Suprapubic skin (tissue), 4 donors: ENCODE data around the gene RNF19B. TPM values are rescaled to one million over a fixed set of nuclear protein-coding genes. Genes with fewer than 3 reads are reported as not detected.

Source experiments
- DNase-seq, 2 donors: peaks; one replicate each; pipeline ENCODE4 v3.0.0-alpha.2; 2019; ENCODE audit warnings: low spot score in 2 of 2
- H3K27ac ChIP-seq: fragments of 200-600 bp; sonication (generic); one replicate; pipeline ENCODE4 v1.5.1; 2019
- H3K27me3 ChIP-seq: fragments of 200-600 bp; sonication (generic); one replicate; pipeline ENCODE4 v1.5.1; 2019
- H3K36me3 ChIP-seq: fragments of 200-600 bp; sonication (generic); one replicate; pipeline ENCODE4 v1.5.1; 2019
- H3K4me1 ChIP-seq: fragments of 200-600 bp; sonication (generic); one replicate; pipeline ENCODE4 v1.5.1; 2019
- H3K4me3 ChIP-seq: fragments of 200-600 bp; sonication (generic); one replicate; pipeline ENCODE4 v1.5.1; 2019; ENCODE audit warnings: mild to moderate bottlenecking
- H3K9me3 ChIP-seq: fragments of 200-600 bp; sonication (generic); one replicate; pipeline ENCODE4 v1.5.1; 2019
- EP300 ChIP-seq: sonication (generic); formaldehyde crosslinking; IDR thresholded peaks from one replicate; pipeline ENCODE4 v1.6.1; 2017; ENCODE audit warnings: antibody characterized with exemption
- POLR2A ChIP-seq, 2 donors: fragments of 450-650 bp; IDR thresholded peaks; one replicate each; pipeline ENCODE4 v1.6.1; 2017; ENCODE audit warnings: antibody characterized with exemption in 2 of 2, mild to moderate bottlenecking in 2 of 2, moderate library complexity in 2 of 2
- POLR2AphosphoS5 ChIP-seq, 3 donors: sonication (generic); formaldehyde crosslinking; IDR thresholded peaks; one replicate each; pipeline ENCODE4 v1.6.1; 2017; ENCODE audit warnings: antibody characterized with exemption in 3 of 3
- WGBS: methylation state at CpG from one replicate; pipeline ENCODE4 v1.1.5; 2018; 5-methylcytosine and 5-hydroxymethylcytosine counted together
- total RNA-seq, 4 donors: library from RNA; depleted of rRNA; stranded (reverse); fragments of >200 nt; gene quantifications; one replicate each; pipeline ENCODE4 v1.1.0, GENCODE V29; 2016
- TF ChIP-seq, protein P1 (sequence below), 2 donors: fragments of 200-600 bp in 1 of 2; fragments of 450-650 bp in 1 of 2; sonication (generic) in 1 of 2; IDR thresholded peaks; one replicate each; pipeline ENCODE4 v1.5.1; 2016 to 2019; ENCODE audit warnings: antibody characterized with exemption in 2 of 2, mild to moderate bottlenecking in 1 of 2, moderate library complexity in 1 of 2

Gene RNF19B
- total RNA-seq, 4 donors from 2014 or later, result 33.1 to 55.5 (median 43.0) TPM

GRCh38 chr1:32897082-32898049 lies 67.2 kb downstream of the RNF19B start:
- WGBS, result 83% methylated on average over 11 of the region's 11 CpGs

DNA sequence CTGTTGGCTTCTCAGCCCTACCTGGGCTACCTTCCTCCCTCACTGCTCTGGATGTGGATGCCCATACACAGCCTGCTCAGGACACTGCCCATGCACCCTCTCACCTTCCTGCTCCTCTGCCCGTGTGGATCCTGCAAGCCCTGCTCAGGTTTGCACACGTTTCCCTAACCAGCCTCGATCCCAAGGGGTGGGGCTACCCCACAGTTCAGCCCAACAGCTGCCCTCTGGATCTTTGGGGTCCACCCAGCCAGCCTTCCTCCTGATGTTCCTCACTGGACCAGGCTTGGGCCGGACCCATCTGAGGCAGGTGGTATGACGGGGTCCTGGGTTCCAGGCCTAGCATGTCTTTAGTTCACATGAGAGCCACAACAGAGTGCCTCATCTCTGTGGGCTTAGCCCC lies 68.2 kb downstream of the RNF19B start:
- Histone ChIP-seq H3K4me1 (peaks cover 29% of the 10 kb centered on the region), H3K9me3 (no peaks in the 10 kb centered on the region), H3K36me3 (no peaks in the 10 kb centered on the region), H3K27me3 (peaks cover 15% of the 10 kb centered on the region), H3K4me3 (no peak overlapping the region), H3K27ac (no peak overlapping the region)
- 73% methylated on average over 5 of the region's 5 CpGs for WGBS
- no peak for DNase-seq
- TF ChIP-seq POLR2A (IDR thresholded peaks at IDR 0.05) (no peak), EP300 (no peak)
- TF ChIP-seq, protein P1, sequence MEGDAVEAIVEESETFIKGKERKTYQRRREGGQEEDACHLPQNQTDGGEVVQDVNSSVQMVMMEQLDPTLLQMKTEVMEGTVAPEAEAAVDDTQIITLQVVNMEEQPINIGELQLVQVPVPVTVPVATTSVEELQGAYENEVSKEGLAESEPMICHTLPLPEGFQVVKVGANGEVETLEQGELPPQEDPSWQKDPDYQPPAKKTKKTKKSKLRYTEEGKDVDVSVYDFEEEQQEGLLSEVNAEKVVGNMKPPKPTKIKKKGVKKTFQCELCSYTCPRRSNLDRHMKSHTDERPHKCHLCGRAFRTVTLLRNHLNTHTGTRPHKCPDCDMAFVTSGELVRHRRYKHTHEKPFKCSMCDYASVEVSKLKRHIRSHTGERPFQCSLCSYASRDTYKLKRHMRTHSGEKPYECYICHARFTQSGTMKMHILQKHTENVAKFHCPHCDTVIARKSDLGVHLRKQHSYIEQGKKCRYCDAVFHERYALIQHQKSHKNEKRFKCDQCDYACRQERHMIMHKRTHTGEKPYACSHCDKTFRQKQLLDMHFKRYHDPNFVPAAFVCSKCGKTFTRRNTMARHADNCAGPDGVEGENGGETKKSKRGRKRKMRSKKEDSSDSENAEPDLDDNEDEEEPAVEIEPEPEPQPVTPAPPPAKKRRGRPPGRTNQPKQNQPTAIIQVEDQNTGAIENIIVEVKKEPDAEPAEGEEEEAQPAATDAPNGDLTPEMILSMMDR (IDR thresholded peaks at IDR 0.05), result no peak

More at GRCh38 chr1:32897082-32898049, 67.2 kb downstream of the RNF19B start:
- H3K36me3 ChIP-seq, result no peaks in the 10 kb centered on the region
- H3K27ac ChIP-seq, result no peak overlapping the region
- H3K9me3 ChIP-seq, result no peaks in the 10 kb centered on the region
- DNase-seq, result no peak
- H3K4me1 ChIP-seq, result peaks cover 35% of the 10 kb centered on the region
- no peak overlapping the region for H3K4me3 ChIP-seq
- TF ChIP-seq POLR2A (IDR thresholded peaks at IDR 0.05) (no peak), POLR2AphosphoS5 (IDR thresholded peaks at IDR 0.05) (no peak), EP300 (no peak)
- TF ChIP-seq, protein P1 (IDR thresholded peaks at IDR 0.05), result no peak
- H3K27me3 ChIP-seq, result peaks cover 15% of the 10 kb centered on the region

- Histone ChIP-seq H3K4me3 (no peak overlapping the region), H3K27me3 (peaks cover 15% of the 10 kb centered on the region), H3K27ac (no peak overlapping the region), H3K4me1 (peaks cover 23% of the 10 kb centered on the region), H3K36me3 (no peaks in the 10 kb centered on the region), H3K9me3 (no peaks in the 10 kb centered on the region)
- no peak for DNase-seq
- TF ChIP-seq POLR2AphosphoS5 (IDR thresholded peaks at IDR 0.05) (no peak), POLR2A (IDR thresholded peaks at IDR 0.05) (no peak), EP300 (no peak)
- TF ChIP-seq, protein P1 (IDR thresholded peaks at IDR 0.05), result no peak
- WGBS, result 92% methylated on average over 22 of the region's 26 CpGs
Observed at GRCh38 chr1:32895325-32896215, 69.0 kb downstream of the RNF19B start.

DNA sequence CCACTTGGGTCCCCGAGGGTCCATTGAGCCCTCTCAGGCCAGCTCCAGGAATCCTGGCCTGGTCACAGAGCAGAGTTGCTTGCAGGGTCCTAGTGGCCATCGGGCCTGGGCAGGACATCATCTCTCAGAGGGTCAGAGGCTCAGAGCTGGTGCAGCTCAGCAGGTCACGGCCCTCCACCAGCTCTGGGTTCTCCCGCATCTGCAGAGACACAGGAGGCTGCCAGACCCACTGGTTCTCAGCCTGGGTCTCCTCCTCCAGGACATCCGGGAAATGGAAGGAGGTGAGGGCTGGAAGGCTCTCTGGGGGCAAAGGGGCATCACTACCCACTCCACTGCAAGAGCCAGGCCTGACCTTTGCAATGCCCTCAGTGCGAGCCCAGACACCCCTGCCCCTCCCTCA lies 69.9 kb downstream of the RNF19B start:
- WGBS, result 88% methylated on average over 3 of the region's 6 CpGs
- H3K27ac ChIP-seq, result no peak overlapping the region
- H3K27me3 ChIP-seq, result peaks cover 15% of the 10 kb centered on the region
- no peak overlapping the region for H3K4me3 ChIP-seq
- no peaks in the 10 kb centered on the region for H3K9me3 ChIP-seq
- DNase-seq, result no peak
- H3K36me3 ChIP-seq, result no peaks in the 10 kb centered on the region
- TF ChIP-seq POLR2AphosphoS5 (IDR thresholded peaks at IDR 0.05) (no peak), EP300 (no peak), POLR2A (IDR thresholded peaks at IDR 0.05) (no peak)
- TF ChIP-seq, protein P1 (IDR thresholded peaks at IDR 0.05), result no peak
- H3K4me1 ChIP-seq, result peaks cover 16% of the 10 kb centered on the region
